Endothelial cell (in vitro differentiated cells): Measurements from ENCODE around the gene C2CD4D. TPM values are rescaled to one million over a fixed set of nuclear protein-coding genes. Genes with fewer than 3 reads are reported as not detected.
A peak's percentile ranks its signal among the peaks of the same experiment; 100 is the strongest.

Source experiments
- DNase-seq: peaks from one replicate; pipeline ENCODE4 v3.0.0; 2021; ENCODE audit warnings: low spot score
- H3K27ac Mint-ChIP-seq: one replicate; pipeline ENCODE4 v1.8.0; 2021; ENCODE audit warnings: mixed read lengths, inconsistent platforms; ENCODE audit not compliant: unreplicated experiment
- H3K27me3 Mint-ChIP-seq: one replicate; pipeline ENCODE4 v1.8.0; 2021; ENCODE audit warnings: mild to moderate bottlenecking, moderate library complexity, mixed read lengths, inconsistent platforms; ENCODE audit not compliant: unreplicated experiment
- H3K36me3 Mint-ChIP-seq: one replicate; pipeline ENCODE4 v1.8.0; 2021; ENCODE audit warnings: mild to moderate bottlenecking, low read depth, mixed read lengths, inconsistent platforms; ENCODE audit not compliant: unreplicated experiment
- H3K4me1 Mint-ChIP-seq: one replicate; pipeline ENCODE4 v1.8.0; 2021; ENCODE audit warnings: mild to moderate bottlenecking, mixed read lengths, inconsistent platforms; ENCODE audit not compliant: unreplicated experiment
- H3K4me3 Mint-ChIP-seq: one replicate; pipeline ENCODE4 v1.8.0; 2021; ENCODE audit warnings: mild to moderate bottlenecking, mixed read lengths, inconsistent platforms; ENCODE audit not compliant: unreplicated experiment
- H3K9me3 Mint-ChIP-seq: one replicate; pipeline ENCODE4 v1.8.0; 2021; ENCODE audit warnings: mixed read lengths, inconsistent platforms; ENCODE audit not compliant: unreplicated experiment
- CTCF ChIP-seq: fragments of 200-600 bp; sonication (generic); IDR thresholded peaks from one replicate; pipeline ENCODE4 v1.5.0; 2021; ENCODE audit warnings: antibody characterized with exemption; ENCODE audit not compliant: unreplicated experiment
- total RNA-seq: library from RNA; stranded (reverse); fragmentation: NEBNext Ultra II Directional; extraction: Animal tissue kit (Norgen Biotek cat#: 25700); gene quantifications from one replicate; pipeline ENCODE4 v1.2.1, GENCODE V29; 2021; ENCODE audit not compliant: unreplicated experiment

The C2CD4D gene
- total RNA-seq, 1 donor from 2014 or later: 0.95 TPM

- peaks cover 10% of the 10 kb centered on the region for H3K27me3 Mint-ChIP-seq
- peaks cover 10% of the 10 kb centered on the region for H3K36me3 Mint-ChIP-seq
- TF ChIP-seq CTCF: no peak
- no peak overlapping the region for H3K27ac Mint-ChIP-seq
- no peaks in the 10 kb centered on the region for H3K9me3 Mint-ChIP-seq
- H3K4me1 Mint-ChIP-seq: peaks cover 52% of the 10 kb centered on the region
- H3K4me3 Mint-ChIP-seq: no peak overlapping the region
- DNase-seq: no peak
Measured at GRCh38 chr1:151846062-151846568, 6.5 kb upstream of the C2CD4D start.

- Mint-ChIP-seq H3K4me3 (no peak overlapping the region), H3K9me3 (no peaks in the 10 kb centered on the region), H3K27me3 (peaks cover 12% of the 10 kb centered on the region), H3K4me1 (peaks cover 52% of the 10 kb centered on the region), H3K36me3 (peaks cover 10% of the 10 kb centered on the region), H3K27ac (no peak overlapping the region)
- no peak for DNase-seq
- no peak for TF ChIP-seq CTCF
Measured at GRCh38 chr1:151843398-151843797, 3.8 kb upstream of the C2CD4D start.

GRCh38 chr1:151841141-151841540, 1.5 kb upstream of the C2CD4D start:
- Mint-ChIP-seq H3K27me3 (peaks cover 17% of the 10 kb centered on the region), H3K36me3 (peaks cover 20% of the 10 kb centered on the region), H3K27ac (peak overlapping the region; percentile 15), H3K4me1 (peaks cover 53% of the 10 kb centered on the region), H3K9me3 (no peaks in the 10 kb centered on the region), H3K4me3 (peak overlapping the region; percentile 71)
- DNase-seq: no peak
- TF ChIP-seq CTCF: no peak

GRCh38 chr1:151840421-151840820, 801 bp upstream of the C2CD4D start:
- H3K27me3 Mint-ChIP-seq: peaks cover 19% of the 10 kb centered on the region
- TF ChIP-seq CTCF: no peak

GRCh38 chr1:151839082-151839412, 573 bp downstream of the C2CD4D start:
- Mint-ChIP-seq H3K27me3 (peaks cover 18% of the 10 kb centered on the region), H3K27ac (no peak overlapping the region), H3K4me1 (peaks cover 41% of the 10 kb centered on the region), H3K4me3 (peak overlapping the region; percentile 73), H3K36me3 (peaks cover 10% of the 10 kb centered on the region), H3K9me3 (no peaks in the 10 kb centered on the region)
- no peak for TF ChIP-seq CTCF
- DNase-seq: no peak

More at GRCh38 chr1:151840421-151840820, 801 bp upstream of the C2CD4D start:
- DNase-seq: no peak
- peaks cover 50% of the 10 kb centered on the region for H3K4me1 Mint-ChIP-seq
- peak overlapping the region; percentile 71 for H3K4me3 Mint-ChIP-seq
- H3K36me3 Mint-ChIP-seq: peaks cover 20% of the 10 kb centered on the region
- no peaks in the 10 kb centered on the region for H3K9me3 Mint-ChIP-seq
- H3K27ac Mint-ChIP-seq: peak overlapping the region; percentile 61
